T1000 (cell line): ENCODE results near the gene DDI1.

Source experiments
- DNase-seq: peaks from one replicate; lab custom pipeline; 2025; ENCODE audit warnings: mixed read lengths; lab: John Stamatoyannopoulos, UW

DDI1 gene

DNA sequence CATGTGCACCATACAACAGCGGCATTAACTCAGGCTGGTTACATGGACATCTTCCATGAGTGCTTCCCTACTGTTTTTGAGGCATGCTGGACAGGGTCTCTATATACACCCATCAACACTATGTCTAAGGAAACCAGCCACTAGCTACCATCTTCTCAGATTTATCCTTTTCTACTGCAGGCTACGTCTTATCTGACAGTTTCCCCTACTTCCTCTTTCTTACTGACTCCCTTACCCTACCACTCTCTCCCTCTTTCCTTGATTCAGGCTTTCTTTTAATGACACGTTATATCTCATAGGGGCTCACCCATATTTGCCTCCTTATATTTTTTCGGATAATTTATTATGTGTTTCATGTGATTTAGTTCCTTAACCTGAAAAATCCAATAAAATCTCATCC, 41.8 kb downstream of the DDI1 start:
- DNase-seq, result no peak

DNA sequence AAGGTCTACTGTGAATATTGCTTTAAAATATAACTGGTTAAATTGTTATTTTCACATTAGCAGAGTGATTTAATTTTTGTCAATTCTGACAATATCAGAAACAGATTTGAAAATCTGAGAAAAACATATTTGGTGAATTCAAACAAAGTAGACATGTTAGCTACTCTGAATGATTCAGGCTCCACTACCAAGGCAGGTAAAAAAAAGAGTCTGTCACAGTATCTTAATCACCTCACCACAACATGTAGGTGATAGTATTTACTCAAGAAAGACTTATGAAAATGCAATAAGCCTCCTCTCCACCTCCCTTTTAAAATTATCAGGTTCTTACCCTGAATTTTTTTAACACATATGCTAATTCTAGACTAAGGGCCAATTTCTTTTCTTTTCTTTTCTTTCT, 42.6 kb downstream of the DDI1 start:
- no peak for DNase-seq

DNA sequence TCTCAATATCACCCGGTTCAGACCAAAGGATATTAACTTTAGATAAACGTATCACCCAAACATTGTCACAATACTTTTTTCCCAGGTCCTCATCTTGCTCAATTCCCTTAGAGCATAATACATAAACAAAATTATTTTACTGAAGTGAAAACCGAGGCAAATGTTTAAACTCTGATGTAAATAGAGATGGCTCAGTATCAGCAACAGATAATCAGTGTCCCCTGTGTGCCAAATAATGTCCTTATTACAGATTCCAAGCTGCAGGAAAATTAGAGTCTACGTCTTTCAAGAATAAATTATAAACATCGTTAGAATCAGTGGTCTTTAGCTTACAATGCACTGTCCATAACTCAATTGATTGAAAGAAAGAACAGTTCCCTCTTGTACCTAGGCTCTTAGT, 50.2 kb downstream of the DDI1 start:
- no peak for DNase-seq
